Amygdala (tissue), 56 donors: ENCODE data around the gene FUT7.

Experiments used
- DNase-seq, 56 donors: peaks; one replicate each; lab custom pipeline; 2025; lab: John Stamatoyannopoulos, UW

Gene FUT7

DNA sequence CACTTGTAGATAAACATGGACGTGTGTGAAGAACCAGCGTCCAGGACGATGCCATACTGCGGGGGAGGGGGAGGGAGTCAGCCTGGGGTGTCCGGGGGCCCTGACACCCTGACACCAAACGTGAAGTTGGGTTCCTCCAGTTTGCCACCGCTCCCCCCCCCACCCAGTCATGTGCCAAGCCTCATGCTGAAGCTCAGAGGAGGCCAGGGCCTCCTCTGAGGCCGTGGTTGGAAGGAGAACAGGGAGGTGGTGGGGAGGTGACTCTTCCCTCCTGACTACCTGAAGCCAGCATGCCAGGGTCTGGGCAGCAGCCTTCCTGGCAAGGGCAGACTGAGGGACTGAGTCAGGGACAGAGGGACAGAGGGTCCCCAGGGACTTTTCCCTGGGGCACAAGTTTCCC, 20.4 kb upstream of the FUT7 start:
- no peak for DNase-seq

DNA sequence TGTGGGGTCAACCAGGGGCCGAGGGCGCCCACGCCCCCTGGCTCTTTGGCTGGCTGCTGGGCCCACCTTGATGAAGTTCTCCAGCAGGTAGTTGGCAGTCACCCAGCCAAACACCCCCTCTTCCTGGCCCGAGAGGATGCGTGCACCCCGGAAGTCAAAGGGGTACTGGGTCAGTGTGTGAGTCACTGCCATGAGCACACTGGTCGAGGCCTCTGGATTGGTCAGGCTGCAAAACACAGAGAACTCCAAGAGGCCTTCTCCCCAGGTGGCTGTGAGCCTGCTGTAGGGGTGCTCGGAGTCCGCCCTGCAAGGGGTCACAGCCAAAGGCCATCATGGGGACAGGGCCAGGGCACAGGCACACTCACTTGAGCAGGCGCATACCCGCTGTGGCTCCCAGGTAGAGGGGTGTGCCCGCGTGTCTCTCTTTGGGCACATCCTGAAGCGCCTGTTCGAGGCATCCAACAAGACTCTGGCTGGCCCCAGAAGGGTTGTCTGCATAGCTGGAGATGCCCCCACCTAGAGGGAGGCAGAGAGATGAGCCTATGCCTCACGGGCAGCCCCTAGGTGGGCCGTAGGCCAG, 19.3 kb upstream of the FUT7 start:
- no peak for DNase-seq

DNA sequence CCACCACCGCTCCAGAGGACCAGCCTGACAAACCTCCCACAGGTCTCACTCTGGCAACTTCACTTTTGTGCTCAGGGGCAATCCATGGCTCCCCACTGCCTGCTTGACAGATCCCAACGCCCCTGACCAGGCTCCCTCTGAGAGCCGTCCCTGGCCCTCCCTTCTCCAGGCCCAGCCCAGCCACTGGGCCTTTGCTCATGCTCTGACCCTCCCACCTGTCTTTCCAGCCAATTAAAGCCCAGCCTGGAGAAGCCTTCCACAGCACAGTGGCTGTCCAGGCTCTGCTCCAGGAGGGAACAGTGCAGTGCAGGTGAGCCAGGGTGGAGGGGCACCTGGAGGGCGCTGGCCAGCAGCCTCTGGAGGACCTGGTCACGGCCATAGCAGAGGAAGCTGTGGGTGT, 18.7 kb upstream of the FUT7 start:
- DNase-seq: no peak

DNA sequence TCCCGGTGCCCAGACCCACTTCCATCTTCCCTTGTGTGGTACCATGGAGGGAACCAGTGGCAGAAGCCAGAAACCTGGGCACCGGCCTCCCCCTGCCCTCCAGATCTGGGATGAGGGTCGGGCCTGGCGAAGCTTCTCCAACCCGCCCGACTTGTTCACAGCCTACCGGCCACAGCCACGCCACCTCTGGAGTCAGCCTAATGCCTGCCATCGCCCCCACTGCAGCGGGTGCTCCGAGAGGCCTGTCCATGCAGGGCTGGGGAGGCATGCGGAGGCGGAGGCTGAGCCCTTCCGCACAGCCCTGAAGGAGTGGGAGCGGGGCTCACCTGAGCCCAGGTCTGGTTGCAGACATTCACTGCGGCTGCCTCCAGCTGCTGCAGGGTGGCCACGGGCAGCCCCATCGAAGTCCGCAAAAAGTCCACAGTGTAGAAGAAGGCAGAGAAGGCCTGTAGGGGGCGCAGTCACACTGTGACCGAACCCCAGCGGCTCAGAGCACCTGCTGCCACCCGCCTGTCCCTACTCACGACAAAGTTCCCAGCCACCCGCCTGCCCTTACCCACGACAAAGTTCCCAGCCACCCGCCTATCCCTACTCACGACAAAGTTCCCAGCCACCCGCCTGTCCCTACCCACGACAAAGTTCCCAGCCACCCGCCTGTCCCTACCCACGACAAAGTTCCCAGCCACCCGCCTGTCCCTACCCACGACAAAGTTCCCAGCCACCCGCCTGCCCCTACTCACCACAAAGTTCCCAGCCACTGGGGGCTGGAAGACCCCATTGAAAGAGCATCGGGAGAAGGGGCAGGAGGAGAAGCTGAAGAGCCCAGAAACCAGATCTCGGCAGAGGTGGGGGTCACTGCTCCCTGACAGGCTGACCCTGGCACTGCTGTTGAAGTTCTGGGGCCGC, 17.9 kb upstream of the FUT7 start:
- DNase-seq: peak in 35 of 56 donors; percentile 17 to 80 (median 49)

DNA sequence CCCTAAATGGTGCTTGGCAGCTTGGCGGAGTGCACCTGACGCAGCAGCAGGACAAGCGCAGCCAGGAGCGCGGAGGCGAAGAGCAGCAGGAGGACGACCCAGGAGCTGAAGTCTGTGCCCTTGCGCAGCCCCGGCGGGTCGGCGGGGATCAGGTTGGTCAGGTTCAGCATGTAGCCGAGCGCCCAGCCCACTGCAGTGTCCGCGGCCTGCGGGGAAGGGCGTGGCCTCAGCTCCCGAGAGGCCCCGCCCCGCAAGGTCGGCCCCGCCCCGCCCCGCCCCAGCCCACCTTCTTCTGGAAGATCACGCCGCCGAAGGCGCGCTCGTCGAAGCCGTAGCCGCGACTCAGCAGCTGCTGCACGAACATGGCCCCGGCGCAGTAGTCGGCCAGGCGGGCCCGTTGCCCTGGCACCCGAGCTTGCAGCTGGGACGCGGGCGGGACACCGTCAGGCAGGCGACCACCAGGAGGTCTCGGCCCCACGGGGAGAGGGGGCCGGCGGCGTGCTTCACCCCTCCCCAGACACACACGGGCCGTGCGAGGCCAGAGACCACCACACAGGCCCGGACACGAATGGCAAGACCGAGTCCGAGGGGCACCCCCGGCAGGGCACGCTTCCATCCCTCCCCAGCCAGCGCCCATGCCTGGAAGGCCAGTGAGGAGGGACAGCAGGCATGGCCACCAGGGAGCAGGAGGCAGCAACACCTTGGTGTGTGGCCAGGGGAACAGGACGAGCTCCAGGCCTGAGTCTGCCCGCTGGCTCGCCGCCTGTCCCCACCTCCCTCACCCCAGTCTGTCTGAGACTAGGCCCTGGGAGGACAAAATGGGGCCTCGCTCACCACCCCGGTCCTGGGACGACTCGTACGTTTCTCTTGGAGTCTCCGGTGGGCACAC, 17.0 kb upstream of the FUT7 start:
- peak in 14 of 56 donors; percentile 18 to 64 (median 44) for DNase-seq

DNA sequence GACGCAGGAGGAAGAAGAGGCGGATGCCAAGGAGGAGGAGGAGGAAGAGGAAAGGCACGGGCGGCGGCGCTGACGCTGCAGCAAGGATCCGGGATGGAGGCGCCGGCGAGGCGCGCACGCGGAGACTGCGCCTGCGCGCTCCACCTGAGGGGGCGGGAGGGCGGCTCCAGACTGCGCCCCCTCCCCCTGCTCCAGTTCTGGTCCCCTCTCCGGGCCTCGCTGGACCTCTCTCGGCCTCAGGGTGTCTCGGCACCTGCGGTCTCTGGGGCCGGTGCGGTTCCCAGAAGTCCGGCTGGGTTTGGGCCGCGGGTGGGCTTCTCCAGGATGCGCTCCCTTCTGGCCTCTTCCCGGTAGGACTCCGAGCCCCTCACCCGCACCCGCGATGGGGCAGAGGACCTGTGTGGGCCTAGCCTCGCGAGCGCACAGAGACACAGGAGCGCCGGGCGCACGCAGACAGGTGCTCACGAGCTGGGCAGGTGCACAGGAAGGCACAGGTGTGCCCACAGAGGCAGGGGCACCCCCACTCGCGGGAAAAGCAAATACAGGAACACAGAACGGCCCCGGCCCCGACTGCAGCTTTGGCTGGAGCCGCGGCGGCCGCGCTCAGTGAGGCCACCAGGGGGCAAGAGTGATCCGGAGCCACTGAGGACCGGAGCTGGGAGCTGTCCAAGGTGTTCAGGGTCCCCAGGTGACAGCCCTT, 14.3 kb upstream of the FUT7 start, which contains the start of gene NPDC1:
TSS of gene NPDC1 (minus strand) at position 90 of the 700 bp plus-strand sequence. CDS start 188 bp downstream, outside the sequence.
- DNase-seq: peak in 40 of 56 donors; percentile 21 to 77 (median 56)

DNA sequence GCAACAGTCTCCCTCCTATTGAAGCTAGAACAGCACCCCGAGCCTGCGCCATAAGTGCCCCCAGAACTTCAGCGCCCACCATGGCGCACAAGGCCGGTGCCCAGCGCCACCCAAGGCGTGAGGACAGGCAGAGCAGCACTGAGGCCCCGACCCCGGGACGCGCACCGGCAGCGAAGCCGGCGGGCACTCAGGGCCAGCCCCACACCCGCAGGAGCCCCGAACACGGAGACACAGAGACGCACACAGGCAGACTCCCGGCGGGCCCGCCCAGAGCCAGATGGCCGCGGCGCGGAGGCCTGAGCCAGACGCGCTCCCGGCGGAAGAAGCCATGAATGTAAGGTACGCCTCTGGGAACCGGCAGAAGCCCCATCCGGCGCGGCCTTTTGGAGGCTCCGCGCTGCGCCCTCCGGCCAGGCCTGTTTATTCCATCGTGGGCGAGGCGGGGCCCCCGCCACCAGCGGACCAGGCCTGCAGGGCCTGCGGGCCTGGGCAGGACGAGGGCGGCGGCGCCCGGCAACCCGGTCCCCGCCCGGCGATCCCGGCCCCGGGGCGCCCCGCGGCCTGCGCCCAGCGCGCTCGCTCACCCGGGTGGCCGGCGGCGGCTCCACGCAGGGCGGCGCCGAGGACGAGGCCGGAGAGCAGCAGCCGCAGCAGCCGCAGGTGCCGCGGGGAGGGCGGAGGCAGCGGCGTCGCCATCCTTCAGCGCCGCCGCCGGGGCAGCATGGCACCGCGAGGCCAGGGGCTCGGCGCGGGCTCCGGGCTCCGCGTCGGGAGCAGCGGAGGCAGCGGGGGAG, 13.6 kb upstream of the FUT7 start:
- peak in 12 of 56 donors; percentile 19 to 63 (median 36) for DNase-seq

DNA sequence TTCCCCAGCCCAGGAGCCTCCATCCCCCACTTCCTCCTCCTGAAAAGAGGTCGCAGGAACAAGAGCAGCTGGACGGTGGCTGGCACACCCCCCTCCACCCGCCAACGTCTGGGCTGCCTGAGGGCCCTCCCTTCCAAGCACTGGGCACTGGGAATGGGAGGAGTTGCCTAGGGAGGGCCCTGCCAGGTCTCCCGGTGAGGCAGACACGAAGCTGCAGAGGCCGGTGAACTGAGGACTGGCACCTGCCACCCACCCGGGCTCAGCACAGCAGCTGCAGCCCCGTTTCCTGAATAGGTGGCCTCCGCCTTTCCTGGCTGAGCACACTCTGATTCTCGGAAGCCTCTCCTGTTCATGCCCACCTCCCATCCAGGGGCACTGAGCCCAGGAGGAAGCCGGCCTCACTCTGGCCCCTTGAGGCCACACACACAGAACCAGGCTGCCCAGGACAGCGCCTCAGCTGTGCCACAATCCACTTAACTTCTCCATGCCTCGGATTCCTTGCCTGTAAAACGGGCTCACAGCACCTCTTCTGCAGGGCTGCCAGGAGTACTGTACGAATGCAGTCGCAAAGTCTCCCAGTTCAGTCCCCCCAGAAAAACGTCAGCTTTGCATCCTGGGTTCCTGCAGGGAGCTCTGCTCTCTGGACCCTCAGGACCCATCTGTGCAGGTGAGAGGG, 12.8 kb upstream of the FUT7 start:
- peak in 13 of 56 donors; percentile 13 to 57 (median 45) for DNase-seq

DNA sequence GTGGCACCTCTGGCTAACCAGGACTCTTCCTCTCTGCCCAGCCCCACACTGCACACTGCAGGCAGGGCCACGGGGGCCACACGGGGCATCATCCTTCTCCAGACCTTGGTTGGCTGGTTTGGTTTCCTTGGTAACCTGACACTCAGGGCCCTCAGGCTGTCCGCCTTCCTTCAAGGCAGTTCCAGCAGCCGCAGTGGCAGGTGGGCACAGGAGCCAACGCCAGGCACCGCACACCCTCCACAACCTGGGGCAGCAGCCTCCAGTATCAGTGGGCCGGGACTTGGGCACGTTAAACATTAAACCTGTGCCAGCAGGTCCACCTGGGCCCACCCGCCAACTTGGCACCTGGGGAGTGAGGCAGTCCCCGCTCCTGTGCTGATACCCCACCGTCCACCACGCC, 12.1 kb upstream of the FUT7 start:
- no peak for DNase-seq

DNA sequence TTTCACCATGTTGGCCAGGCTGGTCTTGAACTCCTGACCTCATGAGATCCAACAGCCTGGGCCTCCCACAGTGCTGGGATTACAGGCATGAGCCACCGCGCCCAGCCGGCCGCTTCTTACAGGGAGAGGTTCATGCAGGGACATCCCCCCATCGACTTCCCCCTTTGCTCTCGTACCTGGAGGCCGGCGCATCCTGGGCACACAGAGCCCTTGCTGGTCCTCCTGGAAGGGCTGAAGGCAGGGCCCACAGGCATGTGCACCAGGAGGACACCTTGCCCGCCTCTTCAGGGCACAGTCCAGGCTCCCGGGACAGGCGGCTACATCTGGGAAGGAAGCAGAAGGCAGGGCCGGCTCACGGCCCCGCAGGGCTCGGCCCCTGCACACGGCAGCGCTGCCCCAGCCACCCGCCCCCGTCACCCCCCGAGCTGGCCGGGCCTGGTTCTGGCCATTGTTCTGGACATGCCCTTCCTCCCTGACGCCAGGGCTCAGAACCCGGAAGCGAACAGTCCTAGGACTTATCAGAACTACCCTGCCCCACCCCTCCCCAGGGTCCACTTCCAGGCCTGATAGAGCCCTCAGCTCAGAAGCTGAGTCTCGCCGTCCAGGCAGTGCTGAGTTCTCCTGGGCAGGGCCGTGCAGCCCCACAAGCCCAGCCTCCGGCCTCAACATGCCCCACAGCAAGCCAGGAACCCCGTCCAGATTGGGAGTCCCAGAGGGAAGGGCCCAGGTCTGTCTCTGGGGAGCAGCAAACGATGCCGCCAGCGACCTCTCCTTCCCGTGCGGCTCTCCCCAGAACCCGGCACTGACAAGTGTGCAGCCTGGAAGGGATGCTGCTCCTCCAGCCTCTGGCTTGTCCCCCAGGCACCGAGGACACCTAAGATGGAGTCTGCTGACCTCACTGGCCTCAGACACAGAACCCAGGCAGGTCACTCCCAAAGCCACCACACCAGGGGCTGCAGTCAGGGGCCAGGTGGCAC, 11.2 kb upstream of the FUT7 start:
- no peak for DNase-seq

DNA sequence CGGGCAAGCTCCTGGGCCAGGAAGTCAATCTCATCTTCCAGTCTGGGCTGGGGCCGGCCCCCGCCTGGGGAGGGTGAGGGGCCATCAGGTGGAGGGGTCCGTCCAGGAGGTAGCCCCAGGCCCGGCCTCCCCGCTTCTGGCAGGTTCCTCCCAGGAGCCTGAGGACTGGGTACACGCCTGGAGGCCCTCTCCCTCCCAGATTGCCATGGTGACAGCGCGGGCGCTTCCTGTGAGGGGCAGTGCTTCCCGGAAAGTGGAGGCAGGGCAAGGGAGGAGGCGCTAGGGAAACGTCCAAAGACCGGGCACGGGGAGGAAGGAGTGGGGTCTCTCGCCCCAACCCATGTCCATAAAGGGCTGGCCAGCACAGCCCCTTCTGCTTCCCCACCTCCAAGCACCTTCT, 9.2 kb upstream of the FUT7 start:
- DNase-seq: peak in 1 of 56 donors; percentile 26

DNA sequence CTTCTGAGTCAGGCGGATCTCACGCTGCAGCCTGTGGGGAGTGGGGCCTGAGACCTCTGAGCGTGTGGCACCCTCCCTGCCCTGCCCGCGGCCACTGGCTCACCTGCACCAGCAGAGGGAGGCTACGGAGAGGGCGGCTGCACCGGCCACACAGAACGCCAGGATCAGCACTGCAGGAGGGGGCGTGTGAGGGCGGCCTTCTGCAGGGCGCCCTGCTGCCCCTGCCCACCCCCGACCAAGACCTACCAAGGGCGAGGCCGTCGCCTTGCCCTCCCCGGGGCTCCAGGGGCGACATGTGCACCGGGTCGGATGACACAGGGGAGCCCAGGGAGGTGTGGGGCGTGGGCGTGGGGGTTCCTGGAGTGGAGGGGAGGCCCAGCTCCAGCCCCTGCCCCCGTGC, 8.7 kb upstream of the FUT7 start:
- no peak for DNase-seq

DNA sequence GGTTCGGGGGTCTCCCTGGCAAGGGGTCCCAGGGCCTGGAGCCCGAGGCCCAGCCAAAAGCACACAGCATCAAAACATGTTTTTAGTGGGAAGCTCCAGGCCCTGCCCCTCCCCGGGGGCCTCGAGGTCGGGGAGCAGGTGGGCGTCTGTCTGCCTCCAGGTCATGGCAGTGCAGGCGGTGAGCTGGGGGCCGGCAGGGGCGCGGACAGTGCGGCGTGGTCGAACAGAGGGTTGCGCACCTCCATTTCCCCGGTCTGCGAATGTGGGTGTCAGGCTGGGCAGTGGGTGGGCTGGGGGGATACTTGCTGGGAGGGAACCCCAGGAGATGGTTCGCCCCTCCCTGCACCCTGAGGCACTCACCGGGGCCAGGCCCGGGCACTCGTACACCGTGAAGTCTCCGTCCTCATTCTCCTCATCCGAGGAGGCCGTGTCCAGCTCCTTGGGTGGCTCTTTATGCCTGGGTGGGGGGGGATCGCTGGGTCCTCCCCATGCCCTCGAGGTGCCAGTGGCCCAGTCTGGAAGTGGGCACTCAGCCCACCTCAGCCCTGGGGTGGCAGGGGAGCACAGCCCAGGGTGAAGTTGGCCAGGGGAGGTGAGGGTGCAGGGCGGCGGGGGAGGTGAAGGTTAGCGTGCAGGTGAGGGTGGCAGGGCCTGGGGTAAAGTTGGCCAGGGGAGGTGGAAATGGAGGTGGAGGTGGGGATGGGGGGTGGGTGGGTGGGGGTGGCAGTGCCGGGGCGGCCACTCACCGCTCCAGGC, 7.9 kb upstream of the FUT7 start:
- no peak for DNase-seq

DNA sequence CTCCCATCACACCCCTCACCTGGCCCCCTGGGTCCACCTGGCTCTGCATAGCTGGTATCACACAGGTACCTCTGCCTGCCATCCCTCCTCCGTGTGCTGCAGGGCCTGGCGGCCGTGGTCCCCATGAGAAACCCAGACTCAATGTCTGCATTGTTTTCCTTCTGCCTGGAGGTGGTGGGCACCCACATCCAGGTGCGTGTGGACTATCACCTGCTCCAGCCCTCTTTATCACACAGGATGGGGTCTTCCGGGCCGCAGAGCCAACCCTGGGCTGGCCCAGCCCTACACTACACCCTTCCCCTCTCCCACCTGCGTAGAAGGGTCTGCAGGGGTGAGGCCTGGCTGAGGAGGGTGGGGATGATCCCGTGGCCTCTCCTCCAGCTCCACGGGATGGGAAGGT, 7.0 kb upstream of the FUT7 start:
- DNase-seq: no peak

DNA sequence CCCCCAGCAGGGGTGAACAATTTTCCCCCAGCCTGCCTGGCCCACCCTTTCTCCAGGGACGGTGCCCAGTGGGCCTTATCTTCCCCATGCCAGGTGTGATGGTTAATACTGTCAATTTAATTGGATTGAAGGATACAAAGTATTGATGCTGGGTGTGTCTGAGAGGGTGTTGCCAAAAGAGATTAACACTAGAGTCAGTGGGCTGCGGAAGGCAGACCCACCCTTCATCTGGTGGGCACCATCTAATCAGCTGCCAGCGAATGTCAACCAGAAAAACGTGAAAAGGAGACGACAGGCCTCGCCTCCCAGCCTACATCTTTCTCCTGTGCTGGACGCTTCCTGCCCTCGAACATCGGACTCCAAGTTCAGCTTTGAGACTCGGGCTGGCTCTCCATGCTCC, 5.6 kb upstream of the FUT7 start:
- DNase-seq: no peak

DNA sequence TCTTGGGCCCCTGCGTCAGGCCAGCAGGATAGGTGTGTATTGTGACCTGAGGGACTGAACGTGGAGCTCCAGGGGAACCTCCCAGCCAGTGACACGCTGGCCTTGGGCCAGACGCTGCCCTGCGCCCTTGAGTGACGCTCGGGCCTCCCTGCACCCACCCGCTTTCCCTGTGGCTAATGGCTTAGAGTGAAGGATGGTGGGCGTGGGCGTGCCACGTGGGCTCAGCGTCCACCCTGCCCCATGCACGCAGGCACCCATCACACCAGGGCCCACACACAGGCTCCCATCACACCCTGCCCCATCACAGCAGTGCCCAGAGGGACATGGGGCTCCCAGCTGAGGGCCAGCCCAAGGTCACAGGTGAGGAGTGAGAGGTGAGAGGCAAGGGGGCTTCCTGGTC, 5.1 kb upstream of the FUT7 start:
- no peak for DNase-seq

DNA sequence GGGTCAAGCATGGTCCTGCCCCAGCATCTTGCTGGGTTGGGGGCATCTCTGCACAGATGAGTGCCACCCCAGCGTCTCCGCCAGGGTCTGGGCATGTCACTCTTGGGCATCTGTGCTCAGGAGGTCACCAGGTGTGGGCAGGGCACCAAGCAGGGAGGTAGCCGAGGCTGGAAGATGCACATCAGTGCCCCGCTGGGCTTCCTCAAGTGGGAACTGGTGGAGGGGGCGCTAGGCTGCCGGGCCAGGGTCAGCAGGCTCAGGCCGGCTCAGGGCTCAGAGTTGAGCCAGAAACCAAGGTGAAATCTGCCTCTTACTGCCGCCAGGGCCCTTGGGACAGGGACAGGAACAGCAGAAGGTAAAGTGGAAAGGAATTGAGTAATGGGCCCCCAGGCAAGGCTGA, 4.0 kb upstream of the FUT7 start:
- no peak for DNase-seq
